Endothelial cell of umbilical vein (primary cell): ENCODE measurements around the gene PLEKHG4B. TPM values are rescaled to one million over a fixed set of nuclear protein-coding genes. Genes with fewer than 3 reads are reported as not detected.

ENCODE experiments used
- BruUV-seq: library from RNA; stranded (reverse); fragments of 400-500 nt; replicated peaks from 2 replicates; lab custom pipeline; 2021; lab: Mats Ljungman, UMichigan
- CTCF ChIA-PET: fragments of 300-600, 350-600 bp; sonication (Branson Sonifier 250); formaldehyde crosslinking; loops from one replicate; lab custom pipeline; 2021; ENCODE audit warnings: antibody characterized with exemption, inconsistent platforms; lab: Charles Lee
- POLR2A ChIA-PET: fragments of 300-600, 350-600 bp; sonication (Branson Sonifier 250); formaldehyde crosslinking; loops from one replicate; lab custom pipeline; 2021; ENCODE audit warnings: antibody characterized with exemption, inconsistent platforms; lab: Charles Lee
- DNase-seq: peaks from one replicate; pipeline ENCODE4 v3.0.0-alpha.2; 2011; ENCODE audit warnings: low read depth, low spot score
- FAIRE-seq: peaks from 2 replicates; lab custom pipeline; 2011; peaks lifted over from hg19 to GRCh38; lab: Jason Lieb, UNC
- H2AFZ ChIP-seq: 2 replicates; pipeline ENCODE4 v1.6.0; 2012; ENCODE audit warnings: low read depth, low read length, control low read depth, inconsistent platforms
- H3K27ac ChIP-seq: 2 replicates; pipeline ENCODE4 v1.5.1; 2011; ENCODE audit warnings: low read depth, mild to moderate bottlenecking, control low read depth, low read length, moderate library complexity; ENCODE audit not compliant: insufficient read depth
- H3K27me3 ChIP-seq, 2 experiments: 2 replicates each; pipeline versions ENCODE4 v1.6.0 to v1.6.1; 2011; ENCODE audit warnings: low read length in 2 of 2, mixed read lengths in 1 of 2; ENCODE audit not compliant: control insufficient read depth in 2 of 2, insufficient read depth in 2 of 2
- H3K36me3 ChIP-seq, 2 experiments: 2 replicates in 1 of 2; 3 replicates in 1 of 2; pipeline ENCODE4 v1.5.1; 2011; ENCODE audit warnings: low read length in 2 of 2, mild to moderate bottlenecking in 1 of 2, moderate library complexity in 1 of 2; ENCODE audit not compliant: control insufficient read depth in 2 of 2, insufficient read depth in 2 of 2; ENCODE audit errors: extremely low read depth in 1 of 2
- H3K4me1 ChIP-seq: 3 replicates; pipeline ENCODE4 v1.5.1; 2011; ENCODE audit warnings: mild to moderate bottlenecking, low read length; ENCODE audit not compliant: control insufficient read depth, insufficient read depth; ENCODE audit errors: extremely low read depth
- H3K4me2 ChIP-seq: 2 replicates; pipeline ENCODE4 v1.6.1; 2011; ENCODE audit warnings: low read length, control low read depth, mixed read lengths; ENCODE audit not compliant: insufficient read depth
- H3K4me3 ChIP-seq, 3 experiments: fragments of 200-600 bp in 1 of 3; sonication (generic), shearing (Covaris generic) in 1 of 3; replicated peaks in 1 of 3; 2 replicates each; pipeline ENCODE4 v1.5.1; 2011 to 2016; ENCODE audit warnings: control low read depth in 3 of 3, low read length in 3 of 3, mild to moderate bottlenecking in 2 of 3, inconsistent platforms in 1 of 3, low read depth in 1 of 3, moderate library complexity in 1 of 3; ENCODE audit not compliant: insufficient read depth in 1 of 3
- H3K79me2 ChIP-seq: 2 replicates; pipeline ENCODE4 v1.6.0; 2012; ENCODE audit warnings: low read length, inconsistent platforms; ENCODE audit not compliant: control insufficient read depth, insufficient read depth
- H3K9ac ChIP-seq: replicated peaks from 2 replicates; pipeline ENCODE3; 2011; ENCODE audit warnings: low read length, control low read depth; ENCODE audit not compliant: insufficient read depth; ENCODE audit errors: extremely low read depth
- H3K9me1 ChIP-seq: replicated peaks from 3 replicates; pipeline ENCODE4 v1.6.0; 2011; ENCODE audit warnings: mild to moderate bottlenecking, low read length; ENCODE audit not compliant: control insufficient read depth, insufficient read depth; ENCODE audit errors: extremely low read depth
- H3K9me3 ChIP-seq: replicated peaks from 2 replicates; pipeline ENCODE4 v1.5.1; 2012; ENCODE audit warnings: low read length, inconsistent platforms; ENCODE audit not compliant: control insufficient read depth, insufficient read depth
- H4K20me1 ChIP-seq: replicated peaks from 2 replicates; pipeline ENCODE3; 2011; ENCODE audit warnings: mild to moderate bottlenecking, low read length; ENCODE audit not compliant: control insufficient read depth, insufficient read depth; ENCODE audit errors: extremely low read depth
- EZH2 ChIP-seq: IDR thresholded peaks from 2 replicates; pipeline ENCODE4 v1.6.1; 2012; ENCODE audit warnings: borderline replicate concordance, low read depth, mild to moderate bottlenecking, moderate library complexity, low read length, inconsistent platforms; ENCODE audit not compliant: severe bottlenecking
- FOS ChIP-seq: IDR thresholded peaks from 2 replicates; pipeline ENCODE4 v1.6.1; 2011; ENCODE audit warnings: mild to moderate bottlenecking, low read length, moderate library complexity, borderline replicate concordance; ENCODE audit not compliant: insufficient read depth
- GATA2 ChIP-seq: IDR thresholded peaks from 2 replicates; pipeline ENCODE4 v1.7.0; 2011; ENCODE audit warnings: low read depth, mild to moderate bottlenecking, moderate library complexity, mixed read lengths, low read length; ENCODE audit not compliant: insufficient read length, insufficient read depth
- JUN ChIP-seq: IDR thresholded peaks from 2 replicates; pipeline ENCODE4 v1.6.1; 2011; ENCODE audit warnings: borderline replicate concordance, low read depth; ENCODE audit not compliant: insufficient read length, insufficient read depth
- MYC ChIP-seq: IDR thresholded peaks from one replicate; pipeline ENCODE4 v1.6.1; 2011; ENCODE audit warnings: mild to moderate bottlenecking, low read depth, low read length
- POLR2AphosphoS5 ChIP-seq: IDR thresholded peaks from 2 replicates; pipeline ENCODE4 v1.6.1; 2012; ENCODE audit warnings: low read depth, mild to moderate bottlenecking, control low read depth, low read length, moderate library complexity; ENCODE audit not compliant: insufficient read depth
- dilution Hi-C: fragments of 300-500 bp; cut with MboI; formaldehyde crosslinking; loops from one replicate; pipeline ENCODE4 v1.15.0; 2019; ENCODE audit warnings: low sequenced_read_pairs; ENCODE audit not compliant: extremely low pct_ligation_motif_present
- intact Hi-C: fragments of 100-400 bp; cut with micrococcal nuclease; formaldehyde crosslinking; loops from one replicate; pipeline ENCODE4 v1.10.0; 2022
- polyA plus RNA-seq, 4 experiments: library from polyadenylated mRNA; depleted of rRNA in 3 of 4; stranded (reverse) in 3 of 4; unstranded in 1 of 4; fragments of >200 nt; gene quantifications; 2 replicates each; pipeline versions ENCODE4 v1.2.1 to v1.2.3, GENCODE V29; 2011 to 2012; ENCODE audit warnings: missing spikeins in 1 of 4
- total RNA-seq: library from RNA; stranded (reverse); gene quantifications from 2 replicates; pipeline ENCODE4 v1.2.3, GENCODE V29; 2021

PLEKHG4B gene
- total and polyA plus RNA-seq, 2 donors (not counting 3 experiments of a cell fraction or from before 2014, with no cell fraction given) = not detected

DNA sequence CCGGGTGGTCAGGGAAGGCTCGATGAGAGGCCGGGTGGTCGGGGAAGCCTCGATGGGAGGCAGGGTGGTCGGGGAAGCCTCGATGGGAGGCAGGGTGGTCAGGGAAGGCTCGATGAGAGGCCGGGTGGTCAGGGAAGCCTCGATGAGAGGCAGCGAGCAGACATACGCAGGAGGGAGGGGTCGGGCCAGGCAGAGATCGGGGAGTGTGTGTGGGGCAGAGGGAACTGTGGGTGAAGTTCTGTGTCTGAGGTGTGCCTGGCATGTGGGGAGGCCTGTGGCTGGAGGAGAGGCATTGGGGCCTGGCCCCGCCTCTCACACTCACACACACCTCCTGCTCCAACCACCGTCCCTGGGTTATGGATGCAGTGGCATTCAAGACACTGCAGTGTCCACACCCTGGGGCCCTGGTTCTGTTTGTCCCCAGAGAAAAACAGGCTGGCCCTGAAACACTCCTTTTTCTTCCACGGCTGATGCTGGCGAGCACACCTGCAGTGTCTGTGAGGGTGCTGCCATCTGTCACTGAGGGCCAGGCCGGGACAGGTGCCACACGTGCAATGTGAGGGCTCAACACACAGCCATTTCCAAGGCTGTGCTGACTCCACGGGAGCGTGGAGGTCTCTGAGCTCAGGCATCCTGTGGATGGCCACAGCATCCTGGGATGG is 6.5 kb upstream of the PLEKHG4B start:
- dilution Hi-C loops (no loop called here), intact Hi-C loops (no loop called here)
- Histone ChIP-seq H3K9me3 (no peaks in the 10 kb centered on the region), H2AFZ (no peak overlapping the region), H3K4me2 (no peak overlapping the region), H3K4me3 (no peak overlapping the region), H3K27ac (no peak overlapping the region), H3K9me1 (no peaks in the 10 kb centered on the region), H3K79me2 (no peaks in the 10 kb centered on the region), H4K20me1 (no peaks in the 10 kb centered on the region), H3K4me1 (no peaks in the 10 kb centered on the region), H3K9ac (no peak overlapping the region), H3K36me3 (no peaks in the 10 kb centered on the region), H3K27me3 (peaks cover 2 to 4% of the 10 kb centered on the region in 2 experiments)
- CTCF ChIA-PET = no interaction called here
- no TSS peak for BruUV-seq
- POLR2A ChIA-PET = no interaction called here
- TF ChIP-seq MYC (no peak), FOS (no peak), EZH2 (no peak), JUN (no peak), POLR2AphosphoS5 (no peak), GATA2 (no peak)
- FAIRE-seq (no peak), DNase-seq (no peak)
